ENCODE data around the gene GJB3.

- TF ChIP-seq CTCF (IDR thresholded peaks at IDR 0.05; ENCODE audit: borderline replicate concordance, extremely low read depth, low read length, poor library complexity, severe bottlenecking) (no peak), EZH2 (IDR thresholded peaks at IDR 0.05; ENCODE audit: borderline replicate concordance, low read depth, low read length, severe bottlenecking) (no peak)
Observed at GRCh38 chr1:34743775-34744174, 37.2 kb upstream of the GJB3 start.

All from DND-41 (cell line).